Muscle layer of duodenum (tissue), 2 donors: ENCODE results near the gene FCER1A.

Experiments
- H3K27ac ChIP-seq: one replicate; pipeline ENCODE4 v1.7.0; 2013; ENCODE audit warnings: mild to moderate bottlenecking, low read length
- H3K27me3 ChIP-seq: one replicate; pipeline ENCODE4 v1.7.0; 2013; ENCODE audit warnings: low read depth, mild to moderate bottlenecking, control low read depth, low read length
- H3K36me3 ChIP-seq, 2 donors: one replicate each; pipeline ENCODE4 v1.7.0; 2013; ENCODE audit warnings: low read length in 2 of 2, control low read depth in 1 of 2, mild to moderate bottlenecking in 1 of 2; ENCODE audit not compliant: insufficient read depth in 2 of 2, control insufficient read depth in 1 of 2
- H3K4me1 ChIP-seq, 2 donors: one replicate each; pipeline ENCODE4 v1.7.0; 2013; ENCODE audit warnings: low read length in 2 of 2, mild to moderate bottlenecking in 2 of 2, control low read depth in 1 of 2, moderate library complexity in 1 of 2; ENCODE audit not compliant: insufficient read depth in 2 of 2, control insufficient read depth in 1 of 2
- H3K4me3 ChIP-seq, 2 donors: one replicate each; pipeline ENCODE4 v1.7.0; 2013; ENCODE audit warnings: low read length in 2 of 2, low read depth in 1 of 2, mild to moderate bottlenecking in 1 of 2
- H3K9me3 ChIP-seq, 2 donors: one replicate each; pipeline ENCODE4 v1.7.0; 2013; ENCODE audit warnings: low read length in 2 of 2, control low read depth in 1 of 2, mild to moderate bottlenecking in 1 of 2; ENCODE audit not compliant: control insufficient read depth in 1 of 2
- donor health status: healthy.

Gene FCER1A

DNA sequence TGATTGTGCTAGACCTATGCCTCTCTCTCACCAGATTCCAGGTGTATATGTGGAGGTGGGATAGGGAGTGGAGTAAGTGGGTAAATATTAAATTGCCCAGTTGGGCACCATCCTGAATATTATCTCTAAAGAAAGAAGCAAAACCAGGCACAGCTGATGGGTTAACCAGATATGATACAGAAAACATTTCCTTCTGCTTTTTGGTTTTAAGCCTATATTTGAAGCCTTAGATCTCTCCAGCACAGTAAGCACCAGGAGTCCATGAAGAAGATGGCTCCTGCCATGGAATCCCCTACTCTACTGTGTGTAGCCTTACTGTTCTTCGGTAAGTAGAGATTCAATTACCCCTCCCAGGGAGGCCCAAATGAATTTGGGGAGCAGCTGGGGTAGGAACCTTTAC is at the start of gene FCER1A:
Gene FCER1A (plus strand): TSS at position 242 of the 400 bp plus-strand sequence. CDS start 29 bp downstream, at position 271.
- H3K27ac ChIP-seq, result no peak within 1 kb of the TSS
- H3K9me3 ChIP-seq, result peaks cover 0 to 2% of the 10 kb centered on the region in 2 donors
- H3K4me1 ChIP-seq, result no peaks in the 10 kb centered on the region
- H3K36me3 ChIP-seq, result no peaks in the 10 kb centered on the region
- no peak within 1 kb of the TSS for H3K4me3 ChIP-seq
- H3K27me3 ChIP-seq, result no peaks in the 10 kb centered on the region

DNA sequence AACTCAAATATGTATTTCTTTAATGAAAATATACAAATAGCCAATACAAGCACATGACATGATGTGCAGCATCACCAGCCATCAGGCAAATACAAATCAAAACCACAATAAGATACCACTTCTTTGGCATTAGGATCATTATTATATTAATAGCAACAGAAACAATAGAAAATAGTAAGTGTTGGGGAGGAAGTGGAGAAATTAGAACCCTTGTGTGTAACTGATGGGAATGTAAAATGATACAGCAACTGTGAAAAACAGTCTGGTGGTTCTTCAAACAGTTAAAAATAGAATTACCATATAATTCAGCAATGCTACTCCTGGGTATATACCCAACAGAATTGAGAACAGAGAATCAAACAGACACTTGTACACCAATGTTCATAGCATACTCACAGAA is 40.8 kb upstream of the FCER1A start:
- no peak overlapping the region for H3K4me3 ChIP-seq
- H3K9me3 ChIP-seq, result no peaks in the 10 kb centered on the region
- no peaks in the 10 kb centered on the region for H3K4me1 ChIP-seq
- no peaks in the 10 kb centered on the region for H3K27me3 ChIP-seq
- H3K36me3 ChIP-seq, result no peaks in the 10 kb centered on the region
- no peak overlapping the region for H3K27ac ChIP-seq

DNA sequence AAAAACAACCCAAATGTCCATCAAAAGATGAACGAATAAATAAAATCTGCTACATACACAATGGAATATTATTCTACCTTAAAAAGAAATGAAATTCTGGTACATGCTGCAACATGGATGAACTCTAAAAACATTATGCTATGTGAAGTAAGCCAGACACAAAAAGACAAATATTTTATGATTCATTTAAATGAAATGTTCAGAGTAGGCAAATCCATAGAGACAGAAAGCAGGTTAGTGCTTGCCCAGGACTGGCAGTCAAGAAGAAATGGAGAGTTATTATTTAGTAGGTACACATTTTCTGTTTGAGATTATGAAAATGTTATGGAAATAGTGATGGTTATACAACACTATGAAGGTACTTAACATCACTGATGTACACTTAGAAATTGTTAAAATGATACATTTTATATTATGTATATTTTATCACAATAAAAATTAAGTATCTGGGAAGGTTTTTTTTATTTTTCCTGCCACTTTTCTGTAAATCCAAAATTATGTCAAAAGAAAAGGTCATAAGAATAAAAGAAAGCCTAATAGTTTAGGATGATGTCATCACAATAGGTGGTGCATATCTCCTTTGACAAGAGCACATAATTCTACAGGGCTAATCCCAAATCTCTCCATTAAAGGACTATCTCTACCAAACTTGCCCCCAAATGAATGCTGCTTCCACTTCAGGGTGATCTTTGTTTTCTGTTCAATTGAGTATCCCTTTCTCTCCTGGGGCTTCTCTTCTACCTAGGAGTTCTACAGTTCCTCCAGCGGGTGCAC is 40.2 kb upstream of the FCER1A start:
- no peak overlapping the region for H3K4me3 ChIP-seq
- no peaks in the 10 kb centered on the region for H3K27me3 ChIP-seq
- H3K9me3 ChIP-seq, result no peaks in the 10 kb centered on the region
- no peak overlapping the region for H3K27ac ChIP-seq
- no peaks in the 10 kb centered on the region for H3K4me1 ChIP-seq
- no peaks in the 10 kb centered on the region for H3K36me3 ChIP-seq

DNA sequence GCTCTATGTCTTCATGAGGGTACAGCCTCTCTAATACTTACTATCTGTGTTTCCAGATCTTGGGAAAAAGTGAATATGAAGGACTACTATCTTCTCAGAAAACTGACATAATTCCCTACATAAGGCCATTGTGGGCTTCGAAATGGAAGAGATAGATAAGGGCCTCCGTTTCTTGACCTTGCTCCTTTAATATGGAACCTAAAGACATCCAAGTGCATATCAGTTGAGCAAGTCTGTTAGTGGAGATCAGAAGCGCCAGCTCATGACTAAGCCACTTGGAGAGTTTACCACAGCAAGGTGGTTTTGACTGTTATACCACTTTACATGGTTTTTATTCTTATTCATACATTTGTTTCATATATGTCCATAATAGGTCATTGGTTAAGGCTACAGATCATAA is 35.3 kb upstream of the FCER1A start:
- H3K27me3 ChIP-seq, result no peaks in the 10 kb centered on the region
- no peak overlapping the region for H3K4me3 ChIP-seq
- peaks cover 0 to 3% of the 10 kb centered on the region in 2 donors for H3K9me3 ChIP-seq
- H3K27ac ChIP-seq, result no peak overlapping the region
- no peaks in the 10 kb centered on the region for H3K36me3 ChIP-seq
- H3K4me1 ChIP-seq, result no peaks in the 10 kb centered on the region

DNA sequence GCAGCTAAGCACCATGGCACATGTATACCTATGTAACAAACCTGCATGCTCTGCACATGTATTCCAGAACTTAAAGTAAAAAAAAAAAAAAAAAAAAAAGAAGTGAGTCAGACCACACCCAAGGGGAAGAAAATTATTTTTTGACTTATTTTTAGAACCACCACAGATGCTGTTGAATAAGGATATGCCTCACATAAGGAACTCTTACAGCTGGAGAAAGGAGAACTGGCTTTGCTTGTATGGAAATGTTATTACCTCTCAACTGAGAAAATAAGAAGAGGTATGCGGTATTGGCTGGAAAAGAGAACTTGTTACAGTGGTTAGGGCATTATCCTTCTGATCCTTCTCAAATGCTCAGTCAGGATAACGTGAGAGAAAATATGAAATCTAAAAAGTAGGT is 27.5 kb upstream of the FCER1A start:
- Histone ChIP-seq H3K27me3 (no peaks in the 10 kb centered on the region), H3K27ac (no peak overlapping the region), H3K4me1 (no peaks in the 10 kb centered on the region), H3K36me3 (no peaks in the 10 kb centered on the region), H3K9me3 (no peaks in the 10 kb centered on the region), H3K4me3 (no peak overlapping the region)

DNA sequence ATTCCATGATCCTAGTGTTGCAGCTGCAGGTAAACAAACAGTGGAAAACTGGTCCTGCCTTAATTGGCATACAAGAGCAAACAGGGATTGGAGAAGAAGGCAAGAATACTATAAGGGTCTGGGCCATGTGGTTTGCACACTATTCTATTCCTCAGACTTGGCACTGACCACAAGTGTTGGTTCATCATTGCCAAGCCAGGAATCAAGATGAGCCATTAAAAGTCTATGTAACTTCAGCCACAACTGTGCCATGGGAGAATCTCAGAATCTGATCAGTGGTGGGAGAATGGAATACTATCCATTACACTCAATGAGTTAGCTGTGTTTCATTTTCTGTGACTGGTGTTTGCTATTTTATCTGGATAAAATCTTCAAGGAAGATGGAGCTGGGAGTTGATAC is 26.2 kb upstream of the FCER1A start:
- no peaks in the 10 kb centered on the region for H3K27me3 ChIP-seq
- H3K27ac ChIP-seq, result no peak overlapping the region

DNA sequence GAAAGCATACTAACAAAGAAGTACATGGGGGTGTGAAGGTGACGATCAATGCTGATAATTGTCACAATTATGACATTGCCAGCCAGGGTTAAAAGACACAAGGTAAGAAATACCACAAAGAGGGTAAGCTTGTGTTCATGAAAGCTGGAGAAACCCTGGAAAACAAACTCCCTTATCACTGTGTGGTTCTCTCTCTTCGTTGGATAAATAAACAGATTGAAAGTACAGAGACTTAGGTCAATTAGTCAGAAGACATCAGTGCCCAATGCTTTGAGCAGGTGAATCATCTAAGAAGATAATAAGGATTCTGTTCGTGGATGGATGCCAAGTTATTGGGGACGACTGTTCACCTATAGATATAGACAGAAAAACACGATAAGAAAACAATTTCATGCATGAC is 22.4 kb upstream of the FCER1A start:
- Histone ChIP-seq H3K27me3 (no peaks in the 10 kb centered on the region), H3K4me3 (no peak overlapping the region), H3K4me1 (no peaks in the 10 kb centered on the region), H3K9me3 (no peaks in the 10 kb centered on the region), H3K27ac (no peak overlapping the region), H3K36me3 (no peaks in the 10 kb centered on the region)

More for the DNA sequence above, 26.2 kb upstream of the FCER1A start:
- H3K36me3 ChIP-seq, result no peaks in the 10 kb centered on the region
- H3K9me3 ChIP-seq, result no peaks in the 10 kb centered on the region
- H3K4me3 ChIP-seq, result no peak overlapping the region
- H3K4me1 ChIP-seq, result no peaks in the 10 kb centered on the region

DNA sequence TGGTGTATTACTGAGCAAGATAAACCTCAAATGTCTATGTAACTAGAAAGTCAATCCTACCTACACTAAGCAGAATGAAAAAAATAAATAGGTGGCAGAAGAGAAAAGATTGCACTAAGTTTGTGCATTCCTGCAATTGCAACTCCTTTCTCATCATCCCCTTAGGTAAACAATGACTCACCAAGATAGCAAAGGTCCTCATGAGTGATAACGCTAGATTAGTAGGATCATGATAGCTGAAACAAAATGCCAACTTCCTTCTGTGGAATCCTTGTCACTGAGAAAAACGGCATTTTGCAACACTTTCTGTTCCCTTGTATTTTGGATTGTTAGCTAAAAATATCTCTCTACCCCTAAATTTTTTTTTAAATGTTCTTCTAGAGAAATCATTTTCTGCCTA is 20.0 kb upstream of the FCER1A start:
- Histone ChIP-seq H3K36me3 (no peaks in the 10 kb centered on the region), H3K27ac (no peak overlapping the region), H3K4me3 (no peak overlapping the region), H3K4me1 (no peaks in the 10 kb centered on the region), H3K9me3 (no peaks in the 10 kb centered on the region), H3K27me3 (no peaks in the 10 kb centered on the region)

DNA sequence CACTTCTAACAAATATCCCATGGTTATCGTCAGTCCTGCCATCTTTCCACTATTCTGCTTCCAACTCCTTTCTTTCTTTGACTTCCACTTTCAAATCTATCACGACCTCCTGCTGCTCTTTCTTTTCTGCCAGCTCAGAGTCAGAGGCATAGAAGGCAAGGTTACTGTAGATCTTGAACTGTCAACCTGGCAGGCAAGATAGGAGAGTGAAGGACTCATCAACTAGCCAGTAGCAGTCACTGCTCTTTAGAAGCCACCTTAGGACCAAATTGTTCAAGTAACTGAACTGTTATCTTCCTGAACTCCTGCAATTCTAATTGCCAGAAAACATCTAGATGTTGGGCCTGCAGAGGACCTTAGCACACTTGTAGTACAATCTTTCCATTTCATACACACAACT is 13.1 kb upstream of the FCER1A start:
- no peak overlapping the region for H3K4me3 ChIP-seq
- no peak overlapping the region for H3K27ac ChIP-seq
- H3K9me3 ChIP-seq, result no peaks in the 10 kb centered on the region
- H3K36me3 ChIP-seq, result no peaks in the 10 kb centered on the region
- H3K4me1 ChIP-seq, result no peaks in the 10 kb centered on the region
- H3K27me3 ChIP-seq, result no peaks in the 10 kb centered on the region

DNA sequence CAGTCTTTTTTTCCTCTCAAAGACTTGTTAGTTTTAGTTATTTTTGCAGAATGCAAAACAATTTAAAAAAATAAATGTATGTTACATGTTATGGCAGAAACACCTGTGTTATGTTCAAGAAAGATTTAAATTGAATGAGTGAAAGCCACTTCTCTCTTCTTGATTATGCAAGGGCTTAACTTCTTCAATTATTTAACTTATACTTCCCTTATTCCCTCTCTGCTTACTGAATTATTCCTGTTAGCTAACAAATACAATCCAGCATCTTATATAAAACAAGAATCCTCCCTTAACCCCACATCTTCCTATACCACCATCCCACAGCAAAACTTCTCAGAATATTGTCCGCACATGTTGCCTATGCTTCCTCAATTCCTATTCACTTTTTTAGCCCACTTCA is 10.7 kb upstream of the FCER1A start:
- H3K36me3 ChIP-seq, result no peaks in the 10 kb centered on the region
- no peak overlapping the region for H3K27ac ChIP-seq
- H3K4me1 ChIP-seq, result no peaks in the 10 kb centered on the region
- H3K9me3 ChIP-seq, result no peaks in the 10 kb centered on the region
- H3K27me3 ChIP-seq, result no peaks in the 10 kb centered on the region
- H3K4me3 ChIP-seq, result no peak overlapping the region

DNA sequence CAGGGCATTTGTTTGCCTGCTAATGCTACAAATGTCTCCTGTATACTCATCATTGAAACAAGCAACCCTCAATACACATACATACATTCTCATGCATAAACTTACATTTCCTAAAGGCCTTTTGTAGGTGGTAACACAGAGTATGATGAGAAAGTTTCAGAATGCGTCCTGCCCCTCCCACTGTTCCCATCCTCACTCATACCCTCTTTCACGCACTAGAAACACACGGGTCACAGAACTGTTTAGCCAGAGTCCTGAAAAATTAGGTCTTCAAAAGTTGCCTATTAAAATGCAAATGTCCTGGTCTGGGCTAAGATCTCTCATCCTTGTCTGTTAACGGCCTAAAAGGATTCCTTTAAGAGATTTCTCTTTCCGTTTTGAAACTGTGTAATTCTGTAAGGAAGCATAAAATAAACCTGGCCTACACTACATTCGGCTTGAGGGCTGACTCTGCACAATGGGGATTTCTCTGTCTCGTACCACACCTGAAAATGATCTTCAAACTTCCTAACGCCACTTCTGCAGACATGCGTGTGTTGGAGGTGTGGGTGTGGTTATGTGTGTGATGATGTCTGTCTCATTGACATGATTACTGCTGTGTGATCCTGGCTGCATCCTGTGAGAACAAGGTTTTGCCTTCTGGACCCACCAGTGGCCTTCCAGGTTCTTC is 5.3 kb upstream of the FCER1A start:
- Histone ChIP-seq H3K36me3 (no peaks in the 10 kb centered on the region), H3K4me1 (no peaks in the 10 kb centered on the region), H3K9me3 (no peaks in the 10 kb centered on the region), H3K27ac (no peak overlapping the region), H3K4me3 (no peak overlapping the region), H3K27me3 (no peaks in the 10 kb centered on the region)
